Neutrophil (primary cell): Measurements from ENCODE around the gene MAML1.
"Not testable (repeated sequence)": the region's sequence is repeated elsewhere in the genome, so short reads cannot be mapped to it uniquely, and the experiment has no call there.

ENCODE experiments used
- H3K27ac ChIP-seq: fragments of 200-600 bp; sonication (generic); 2 replicates; pipeline ENCODE4 v1.5.1; 2016; ENCODE audit warnings: mild to moderate bottlenecking, moderate library complexity
- H3K27me3 ChIP-seq: fragments of 200-600 bp; sonication (generic); 2 replicates; pipeline ENCODE4 v1.6.0; 2016; ENCODE audit warnings: mild to moderate bottlenecking
- H3K36me3 ChIP-seq: fragments of 200-600 bp; sonication (generic); 2 replicates; pipeline ENCODE4 v1.5.1; 2017
- H3K4me1 ChIP-seq, 2 experiments: fragments of 200-600 bp in 1 of 2; sonication (generic) in 1 of 2; 1 replicate in 1 of 2; 2 replicates in 1 of 2; pipeline versions ENCODE4 v1.5.1 to v1.6.1; 2013 to 2016; ENCODE audit warnings: low read depth in 1 of 2, low read length in 1 of 2, mild to moderate bottlenecking in 1 of 2, moderate library complexity in 1 of 2; ENCODE audit not compliant: control insufficient read depth in 1 of 2, insufficient read depth in 1 of 2
- H3K4me3 ChIP-seq, 2 experiments: fragments of 200-600 bp in 1 of 2; sonication (generic) in 1 of 2; 1 replicate in 1 of 2; 2 replicates in 1 of 2; pipeline ENCODE4 v1.5.1; 2013 to 2016; ENCODE audit warnings: low read depth in 1 of 2, low read length in 1 of 2, mild to moderate bottlenecking in 1 of 2, moderate library complexity in 1 of 2
- H3K9me3 ChIP-seq: fragments of 200-600 bp; sonication (generic); 2 replicates; pipeline ENCODE4 v1.5.1; 2016
- TF ChIP-seq, protein P1 (sequence below): fragments of 200-600 bp; sonication (generic); IDR thresholded peaks from 2 replicates; pipeline ENCODE4 v1.5.1; 2016; ENCODE audit warnings: antibody characterized with exemption

MAML1 gene, protein sequence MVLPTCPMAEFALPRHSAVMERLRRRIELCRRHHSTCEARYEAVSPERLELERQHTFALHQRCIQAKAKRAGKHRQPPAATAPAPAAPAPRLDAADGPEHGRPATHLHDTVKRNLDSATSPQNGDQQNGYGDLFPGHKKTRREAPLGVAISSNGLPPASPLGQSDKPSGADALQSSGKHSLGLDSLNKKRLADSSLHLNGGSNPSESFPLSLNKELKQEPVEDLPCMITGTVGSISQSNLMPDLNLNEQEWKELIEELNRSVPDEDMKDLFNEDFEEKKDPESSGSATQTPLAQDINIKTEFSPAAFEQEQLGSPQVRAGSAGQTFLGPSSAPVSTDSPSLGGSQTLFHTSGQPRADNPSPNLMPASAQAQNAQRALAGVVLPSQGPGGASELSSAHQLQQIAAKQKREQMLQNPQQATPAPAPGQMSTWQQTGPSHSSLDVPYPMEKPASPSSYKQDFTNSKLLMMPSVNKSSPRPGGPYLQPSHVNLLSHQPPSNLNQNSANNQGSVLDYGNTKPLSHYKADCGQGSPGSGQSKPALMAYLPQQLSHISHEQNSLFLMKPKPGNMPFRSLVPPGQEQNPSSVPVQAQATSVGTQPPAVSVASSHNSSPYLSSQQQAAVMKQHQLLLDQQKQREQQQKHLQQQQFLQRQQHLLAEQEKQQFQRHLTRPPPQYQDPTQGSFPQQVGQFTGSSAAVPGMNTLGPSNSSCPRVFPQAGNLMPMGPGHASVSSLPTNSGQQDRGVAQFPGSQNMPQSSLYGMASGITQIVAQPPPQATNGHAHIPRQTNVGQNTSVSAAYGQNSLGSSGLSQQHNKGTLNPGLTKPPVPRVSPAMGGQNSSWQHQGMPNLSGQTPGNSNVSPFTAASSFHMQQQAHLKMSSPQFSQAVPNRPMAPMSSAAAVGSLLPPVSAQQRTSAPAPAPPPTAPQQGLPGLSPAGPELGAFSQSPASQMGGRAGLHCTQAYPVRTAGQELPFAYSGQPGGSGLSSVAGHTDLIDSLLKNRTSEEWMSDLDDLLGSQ

DNA sequence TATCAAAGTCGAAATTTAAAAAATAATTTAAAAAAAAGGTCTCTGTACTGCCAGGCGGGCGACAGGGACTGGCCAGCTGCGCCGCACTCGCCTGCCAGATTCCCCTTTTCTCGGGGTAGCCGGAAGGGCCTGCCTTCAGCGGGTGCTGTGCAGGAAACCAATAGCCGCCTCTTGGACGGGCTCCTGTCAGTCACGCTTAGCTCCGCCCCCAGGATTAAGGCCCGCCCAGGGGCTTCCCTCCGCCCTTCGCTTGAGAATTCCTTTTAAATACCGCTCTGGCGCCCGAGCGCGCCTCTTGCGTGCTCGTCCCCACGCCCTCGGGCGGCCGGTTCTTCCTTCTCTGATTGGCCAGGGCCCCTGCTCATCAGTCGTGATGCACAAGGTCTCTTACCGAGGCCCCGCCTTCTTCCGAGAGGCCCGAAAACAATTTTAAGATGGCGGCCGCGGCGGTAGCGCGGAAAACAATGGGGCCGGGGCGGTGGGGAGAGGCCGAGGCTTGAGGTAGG, at the start of gene MAML1:
TSS of gene MAML1 (plus strand) at position 411 of the 506 bp plus-strand sequence. CDS start 291 bp downstream, outside the sequence.
- Histone ChIP-seq H3K27ac (peak within 1 kb of the TSS; percentile 98), H3K4me1 (peaks cover 59 to 65% of the 10 kb centered on the region in 2 experiments), H3K27me3 (no peaks in the 10 kb centered on the region), H3K9me3 (no peaks in the 10 kb centered on the region), H3K36me3 (no peaks in the 10 kb centered on the region), H3K4me3 (peak within 1 kb of the TSS; percentile 72 to 84)
- TF ChIP-seq, protein P1, sequence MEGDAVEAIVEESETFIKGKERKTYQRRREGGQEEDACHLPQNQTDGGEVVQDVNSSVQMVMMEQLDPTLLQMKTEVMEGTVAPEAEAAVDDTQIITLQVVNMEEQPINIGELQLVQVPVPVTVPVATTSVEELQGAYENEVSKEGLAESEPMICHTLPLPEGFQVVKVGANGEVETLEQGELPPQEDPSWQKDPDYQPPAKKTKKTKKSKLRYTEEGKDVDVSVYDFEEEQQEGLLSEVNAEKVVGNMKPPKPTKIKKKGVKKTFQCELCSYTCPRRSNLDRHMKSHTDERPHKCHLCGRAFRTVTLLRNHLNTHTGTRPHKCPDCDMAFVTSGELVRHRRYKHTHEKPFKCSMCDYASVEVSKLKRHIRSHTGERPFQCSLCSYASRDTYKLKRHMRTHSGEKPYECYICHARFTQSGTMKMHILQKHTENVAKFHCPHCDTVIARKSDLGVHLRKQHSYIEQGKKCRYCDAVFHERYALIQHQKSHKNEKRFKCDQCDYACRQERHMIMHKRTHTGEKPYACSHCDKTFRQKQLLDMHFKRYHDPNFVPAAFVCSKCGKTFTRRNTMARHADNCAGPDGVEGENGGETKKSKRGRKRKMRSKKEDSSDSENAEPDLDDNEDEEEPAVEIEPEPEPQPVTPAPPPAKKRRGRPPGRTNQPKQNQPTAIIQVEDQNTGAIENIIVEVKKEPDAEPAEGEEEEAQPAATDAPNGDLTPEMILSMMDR: peak; percentile 47

DNA sequence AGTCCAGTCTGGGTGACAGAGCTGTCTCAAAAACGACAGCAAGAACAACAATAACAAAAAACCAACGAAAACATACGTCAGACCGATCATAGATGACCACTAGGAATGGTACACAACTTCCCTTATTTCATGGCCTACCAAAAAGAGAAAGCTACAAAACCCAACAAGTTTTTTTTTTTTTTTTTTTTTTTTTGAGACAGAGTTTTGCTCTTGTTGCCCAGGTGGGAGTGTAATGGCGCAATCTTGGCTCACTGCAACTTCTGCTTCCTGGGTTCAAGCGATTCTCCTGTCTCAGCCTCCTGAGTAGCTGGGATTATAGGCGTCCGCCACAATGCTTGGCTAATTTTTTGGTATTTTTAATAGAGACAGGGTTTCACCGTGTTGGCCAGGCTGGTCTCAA, 43.4 kb upstream of the MAML1 start:
- H3K4me3 ChIP-seq, H3K36me3 ChIP-seq, H3K27me3 ChIP-seq, H3K9me3 ChIP-seq: not testable (repeated sequence)
- Histone ChIP-seq H3K4me1 (peaks cover 7 to 14% of the 10 kb centered on the region in 2 experiments), H3K27ac (peak overlapping the region; percentile 56)

DNA sequence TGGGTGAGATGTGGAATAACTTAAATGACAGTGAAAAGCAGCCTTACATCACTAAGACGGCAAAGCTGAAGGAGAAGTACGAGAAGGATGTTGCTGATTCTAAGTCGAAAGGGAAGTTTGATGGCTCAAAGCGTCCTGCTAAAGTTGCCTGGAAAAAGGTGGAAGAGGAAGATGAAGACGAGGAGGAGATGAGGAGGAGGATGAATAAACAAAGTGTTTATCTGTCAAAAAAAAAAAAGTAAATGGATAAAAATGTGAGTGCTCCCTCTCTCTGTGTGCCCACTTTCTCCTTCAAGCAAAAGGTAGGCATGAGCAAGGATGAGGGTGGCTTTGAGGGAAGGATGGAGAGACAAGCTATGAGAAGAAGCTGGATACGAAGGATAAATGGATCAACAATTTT, 38.1 kb upstream of the MAML1 start:
- Histone ChIP-seq H3K27me3 (no peaks in the 10 kb centered on the region), H3K4me3 (no peak overlapping the region), H3K4me1 (peaks cover 43 to 49% of the 10 kb centered on the region in 2 experiments), H3K36me3 (no peaks in the 10 kb centered on the region), H3K27ac (peak overlapping the region; percentile 71), H3K9me3 (no peaks in the 10 kb centered on the region)
- TF ChIP-seq, protein P1: no peak

DNA sequence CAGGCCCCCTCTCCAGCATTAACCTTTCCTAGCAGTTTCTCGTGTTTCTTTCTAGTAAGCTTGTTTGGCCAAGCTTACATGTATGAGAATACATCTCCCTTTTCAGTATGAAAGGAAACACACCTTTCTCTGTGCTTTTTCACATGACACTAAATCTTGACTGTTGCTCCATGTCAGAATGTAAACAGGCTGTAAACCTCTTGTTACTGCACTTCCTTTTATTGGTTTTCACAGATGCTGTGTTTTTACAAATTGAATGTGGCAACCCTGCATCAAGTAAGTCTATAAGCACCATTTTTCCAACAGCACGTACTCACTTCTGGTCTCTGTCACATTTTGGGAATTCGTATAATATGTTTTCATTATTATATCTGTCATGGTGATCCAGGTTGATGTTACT, 36.0 kb upstream of the MAML1 start:
- Histone ChIP-seq H3K9me3 (no peaks in the 10 kb centered on the region), H3K4me1 (peaks cover 61 to 64% of the 10 kb centered on the region in 2 experiments), H3K36me3 (no peaks in the 10 kb centered on the region), H3K27me3 (no peaks in the 10 kb centered on the region), H3K4me3 (peak overlapping the region; percentile 88), H3K27ac (peak overlapping the region; percentile 97)
- TF ChIP-seq, protein P1: no peak

DNA sequence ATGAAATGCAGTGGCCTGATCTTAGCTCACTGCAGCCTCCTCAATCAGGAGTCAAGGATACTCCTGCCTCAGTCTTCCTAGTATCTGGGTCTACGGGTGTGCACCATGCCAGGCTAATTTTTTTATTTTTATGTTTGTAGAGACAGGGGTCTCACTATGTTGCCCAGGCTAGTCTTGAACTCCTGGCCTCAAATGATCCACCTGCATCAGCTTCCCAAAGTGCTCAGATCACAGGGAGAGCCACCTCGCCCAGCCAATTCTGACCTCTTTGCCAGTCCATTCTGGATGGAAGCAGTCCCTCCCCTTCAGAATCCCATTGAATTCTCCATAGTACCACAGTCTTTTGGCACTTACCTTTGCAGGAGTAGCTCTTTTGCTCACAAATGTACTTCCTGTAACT, 35.5 kb upstream of the MAML1 start:
- peak overlapping the region; percentile 88 for H3K4me3 ChIP-seq
- no peaks in the 10 kb centered on the region for H3K36me3 ChIP-seq
- no peaks in the 10 kb centered on the region for H3K27me3 ChIP-seq
- TF ChIP-seq, protein P1: no peak
- H3K9me3 ChIP-seq: no peaks in the 10 kb centered on the region
- H3K27ac ChIP-seq: peak overlapping the region; percentile 97
- H3K4me1 ChIP-seq: peaks cover 66 to 69% of the 10 kb centered on the region in 2 experiments

DNA sequence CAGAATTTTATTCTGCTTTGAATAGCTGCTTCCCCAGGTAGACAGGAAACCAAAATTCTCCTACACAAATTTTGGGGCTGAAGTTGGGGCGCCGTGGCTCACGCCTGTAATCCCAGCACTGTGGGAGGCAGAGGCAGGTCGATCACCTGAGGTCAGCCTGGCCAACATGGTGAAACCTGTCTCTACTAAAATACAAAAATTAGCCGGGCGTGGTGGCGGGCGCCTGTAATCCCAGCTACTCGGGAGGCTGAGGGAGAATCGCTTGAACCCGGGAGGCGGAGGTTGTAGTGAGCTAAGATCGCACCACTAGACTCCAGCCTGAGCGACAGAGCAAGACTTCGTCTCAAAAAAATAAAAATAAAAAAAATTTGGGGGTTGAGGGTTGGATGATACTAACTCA, 35.1 kb upstream of the MAML1 start:
- Histone ChIP-seq H3K27ac (peak overlapping the region; percentile 97), H3K4me3 (peak overlapping the region; percentile 88), H3K4me1 (peaks cover 71 to 74% of the 10 kb centered on the region in 2 experiments)
- not testable (repeated sequence) for H3K27me3 ChIP-seq, H3K36me3 ChIP-seq, H3K9me3 ChIP-seq
